HepG2 (cell line): Measurements from ENCODE around the gene TLCD3B. TPM values are rescaled to one million over a fixed set of nuclear protein-coding genes. Genes with fewer than 3 reads are reported as not detected.
A peak's percentile ranks its signal among the peaks of the same experiment; 100 is the strongest.

Source experiments
- CENPT ChIP-seq: sonication (generic); formaldehyde crosslinking; IDR thresholded peaks from 2 replicates; pipeline ENCODE4 v1.8.0; 2022; ENCODE audit warnings: low read depth, mild to moderate bottlenecking, moderate library complexity, missing genetic modification reagents
- KAT8 ChIP-seq: IDR thresholded peaks from 2 replicates; pipeline ENCODE4 v1.6.1; 2016; ENCODE audit warnings: missing genetic modification reagents, missing compliant biosample characterization
- NFATC3 ChIP-seq: sonication (generic); formaldehyde crosslinking; IDR thresholded peaks from 2 replicates; pipeline ENCODE4 v1.5.1; 2020; ENCODE audit warnings: mild to moderate bottlenecking, missing genetic modification reagents
- POGZ ChIP-seq: sonication (generic); formaldehyde crosslinking; IDR thresholded peaks from 2 replicates; pipeline ENCODE4 v1.4.0; 2020; ENCODE audit warnings: mild to moderate bottlenecking, missing genetic modification reagents
- RXRB ChIP-seq: IDR thresholded peaks from 2 replicates; pipeline ENCODE4 v1.6.1; 2016; ENCODE audit warnings: borderline replicate concordance, missing genetic modification reagents, missing compliant biosample characterization
- SMYD3 ChIP-seq: sonication (generic); formaldehyde crosslinking; IDR thresholded peaks from 2 replicates; pipeline ENCODE4 v1.8.1; 2023; ENCODE audit warnings: mild to moderate bottlenecking, missing genetic modification reagents
- SP1 ChIP-seq, 2 experiments: fragments of 450-650 bp in 1 of 2; sonication (generic) in 1 of 2; formaldehyde crosslinking in 1 of 2; IDR thresholded peaks; 2 replicates each; pipeline versions ENCODE4 v1.4.0 to v1.6.1; 2016 to 2020; ENCODE audit warnings: missing genetic modification reagents in 1 of 2
- SPEN ChIP-seq: sonication (generic); formaldehyde crosslinking; IDR thresholded peaks from 2 replicates; pipeline ENCODE4 v1.5.1; 2020; ENCODE audit warnings: low read depth, mild to moderate bottlenecking, missing genetic modification reagents
- TEAD2 ChIP-seq: sonication (generic); formaldehyde crosslinking; IDR thresholded peaks from 2 replicates; pipeline ENCODE4 v1.9.0; 2021; ENCODE audit warnings: missing genetic modification reagents
- YY1 ChIP-seq: IDR thresholded peaks from 2 replicates; pipeline ENCODE4 v1.6.1; 2011; ENCODE audit warnings: low read length, low read depth, moderate library complexity, mild to moderate bottlenecking; ENCODE audit not compliant: insufficient read depth, insufficient replicate concordance
- ZNF335 ChIP-seq: sonication (generic); formaldehyde crosslinking; IDR thresholded peaks from 2 replicates; pipeline ENCODE4 v1.4.0; 2020; ENCODE audit warnings: missing genetic modification reagents
- ZNF563 ChIP-seq: sonication (generic); formaldehyde crosslinking; IDR thresholded peaks from 2 replicates; pipeline ENCODE4 v1.8.0; 2022; ENCODE audit warnings: mild to moderate bottlenecking, moderate library complexity, missing genetic modification reagents
- ZNF749 ChIP-seq: sonication (generic); formaldehyde crosslinking; IDR thresholded peaks from 2 replicates; pipeline ENCODE4 v1.8.0; 2022; ENCODE audit warnings: mild to moderate bottlenecking, missing genetic modification reagents, moderate library complexity, borderline replicate concordance
- ZNF776 ChIP-seq: sonication (generic); formaldehyde crosslinking; IDR thresholded peaks from 2 replicates; pipeline ENCODE4 v1.4.0; 2020; ENCODE audit warnings: mild to moderate bottlenecking, missing genetic modification reagents
- ZSCAN31 ChIP-seq: sonication (generic); formaldehyde crosslinking; IDR thresholded peaks from 2 replicates; pipeline ENCODE4 v1.5.0; 2020; ENCODE audit warnings: low read depth, mild to moderate bottlenecking, missing genetic modification reagents
- polyA plus RNA-seq, 8 experiments: library from polyadenylated mRNA; depleted of rRNA in 3 of 8; stranded (reverse) in 7 of 8; unstranded in 1 of 8; fragments of >200 nt; fragmentation: Illumina TruSeq in 4 of 8; extraction: Trizol in 4 of 8; gene quantifications; 2 replicates each; pipeline versions ENCODE4 v1.2.1 to v1.2.3, GENCODE V29; 2011 to 2016; ENCODE audit warnings: low read depth in 4 of 8, missing spikeins in 1 of 8, mixed read lengths in 1 of 8; ENCODE audit not compliant: insufficient read depth in 1 of 8
- total RNA-seq, 5 experiments: library from RNA; depleted of rRNA; stranded (reverse); fragments of >200 nt; fragmentation: Illumina TruSeq; extraction: Trizol; gene quantifications; 2 replicates each; pipeline ENCODE4 v1.2.3, GENCODE V29; 2016; ENCODE audit warnings: low read depth in 1 of 5
- TF ChIP-seq, protein P1 (sequence below): sonication (generic); formaldehyde crosslinking; IDR thresholded peaks from 2 replicates; pipeline ENCODE4 v1.4.0; 2020; ENCODE audit warnings: missing genetic modification reagents, mild to moderate bottlenecking, borderline replicate concordance
- TF ChIP-seq, protein P2 (sequence below): sonication (generic); formaldehyde crosslinking; IDR thresholded peaks from 2 replicates; pipeline ENCODE4 v1.5.0; 2020; ENCODE audit warnings: missing genetic modification reagents
- TF ChIP-seq, protein P3 (sequence below): conservative IDR thresholded peaks from 2 replicates; pipeline ENCODE4 v1.6.1; 2018; ENCODE audit warnings: missing genetic modification reagents
- TF ChIP-seq, protein P4 (sequence below): sonication (generic); formaldehyde crosslinking; IDR thresholded peaks from 2 replicates; pipeline ENCODE4 v1.4.0; 2020; ENCODE audit warnings: mild to moderate bottlenecking, missing genetic modification reagents
- TF ChIP-seq, protein P5 (sequence below): sonication (generic); formaldehyde crosslinking; IDR thresholded peaks from 2 replicates; pipeline ENCODE4 v1.5.0; 2020; ENCODE audit warnings: mild to moderate bottlenecking, missing genetic modification reagents, moderate library complexity

The TLCD3B gene
- total and polyA plus RNA-seq, 2 of the 13 experiments (the other 11 are each of a cell fraction or from before 2014, with no cell fraction given), result not detected

DNA sequence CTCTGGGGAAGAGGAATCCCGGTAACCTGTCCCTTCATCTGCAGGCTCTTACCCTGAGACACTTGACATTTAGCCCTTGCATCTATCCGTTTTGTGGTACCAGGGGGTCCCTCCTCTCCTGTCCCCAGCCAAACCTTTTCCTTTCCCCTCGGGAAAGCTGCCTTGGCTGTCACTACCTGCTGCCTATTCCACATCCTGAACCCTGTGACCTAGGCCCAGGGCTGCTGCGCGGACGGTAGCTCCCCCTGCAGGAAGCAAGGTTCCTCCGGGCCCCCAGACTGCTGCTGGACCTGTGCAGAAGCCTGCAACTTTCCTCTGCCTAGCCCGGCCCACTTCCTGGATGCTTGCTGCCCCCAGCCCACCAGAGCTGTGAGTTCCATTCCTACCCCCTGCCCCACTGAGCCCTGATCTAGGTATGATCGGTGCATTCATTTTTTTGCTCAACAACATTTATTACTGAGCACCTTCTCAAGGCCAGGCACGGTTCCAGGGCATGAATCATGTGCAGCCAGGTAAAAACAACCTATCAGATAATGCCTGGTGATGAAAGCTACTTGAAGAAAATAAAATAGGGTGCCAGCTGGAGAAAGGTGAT lies 24.0 kb upstream of the TLCD3B start (continued):
- TF ChIP-seq, protein P1, sequence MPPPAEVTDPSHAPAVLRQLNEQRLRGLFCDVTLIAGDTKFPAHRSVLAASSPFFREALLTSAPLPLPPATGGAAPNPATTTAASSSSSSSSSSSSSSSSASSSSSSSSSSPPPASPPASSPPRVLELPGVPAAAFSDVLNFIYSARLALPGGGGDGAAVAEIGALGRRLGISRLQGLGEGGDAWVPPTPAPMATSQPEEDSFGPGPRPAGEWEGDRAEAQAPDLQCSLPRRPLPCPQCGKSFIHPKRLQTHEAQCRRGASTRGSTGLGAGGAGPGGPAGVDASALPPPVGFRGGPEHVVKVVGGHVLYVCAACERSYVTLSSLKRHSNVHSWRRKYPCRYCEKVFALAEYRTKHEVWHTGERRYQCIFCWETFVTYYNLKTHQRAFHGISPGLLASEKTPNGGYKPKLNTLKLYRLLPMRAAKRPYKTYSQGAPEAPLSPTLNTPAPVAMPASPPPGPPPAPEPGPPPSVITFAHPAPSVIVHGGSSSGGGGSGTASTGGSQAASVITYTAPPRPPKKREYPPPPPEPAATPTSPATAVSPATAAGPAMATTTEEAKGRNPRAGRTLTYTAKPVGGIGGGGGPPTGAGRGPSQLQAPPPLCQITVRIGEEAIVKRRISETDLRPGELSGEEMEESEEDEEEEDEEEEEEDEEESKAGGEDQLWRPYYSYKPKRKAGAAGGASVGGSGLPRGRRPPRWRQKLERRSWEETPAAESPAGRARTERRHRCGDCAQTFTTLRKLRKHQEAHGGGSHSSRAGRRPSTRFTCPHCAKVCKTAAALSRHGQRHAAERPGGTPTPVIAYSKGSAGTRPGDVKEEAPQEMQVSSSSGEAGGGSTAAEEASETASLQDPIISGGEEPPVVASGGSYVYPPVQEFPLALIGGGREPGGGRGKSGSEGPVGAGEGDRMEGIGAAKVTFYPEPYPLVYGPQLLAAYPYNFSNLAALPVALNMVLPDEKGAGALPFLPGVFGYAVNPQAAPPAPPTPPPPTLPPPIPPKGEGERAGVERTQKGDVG, result no peak
- TF ChIP-seq ZNF335 (CRISPR knock-in tag) (no peak), KAT8 (peak; percentile 40; the same call in 1 of the 2 replicates), SMYD3 (CRISPR knock-in tag) (no peak), SP1 (IDR thresholded peaks at IDR 0.05) (no peak), SP1 (CRISPR knock-in tag; IDR thresholded peaks at IDR 0.05) (0 out of 2 replicates have a peak, but pooled peaks have one; percentile 23), RXRB (CRISPR knock-in tag) (peak; percentile 57; the same call in 1 of the 2 replicates), CENPT (CRISPR knock-in tag) (no peak), NFATC3 (CRISPR knock-in tag) (0 out of 2 replicates have a peak, but pooled peaks have one; percentile 22), ZNF749 (no peak), YY1 (peak; percentile 50), ZSCAN31 (CRISPR knock-in tag) (no peak), POGZ (CRISPR knock-in tag) (no peak), ZNF776 (CRISPR knock-in tag) (no peak), TEAD2 (CRISPR knock-in tag) (no peak), SPEN (no peak), ZNF563 (CRISPR knock-in tag) (no peak)
- TF ChIP-seq, protein P2, sequence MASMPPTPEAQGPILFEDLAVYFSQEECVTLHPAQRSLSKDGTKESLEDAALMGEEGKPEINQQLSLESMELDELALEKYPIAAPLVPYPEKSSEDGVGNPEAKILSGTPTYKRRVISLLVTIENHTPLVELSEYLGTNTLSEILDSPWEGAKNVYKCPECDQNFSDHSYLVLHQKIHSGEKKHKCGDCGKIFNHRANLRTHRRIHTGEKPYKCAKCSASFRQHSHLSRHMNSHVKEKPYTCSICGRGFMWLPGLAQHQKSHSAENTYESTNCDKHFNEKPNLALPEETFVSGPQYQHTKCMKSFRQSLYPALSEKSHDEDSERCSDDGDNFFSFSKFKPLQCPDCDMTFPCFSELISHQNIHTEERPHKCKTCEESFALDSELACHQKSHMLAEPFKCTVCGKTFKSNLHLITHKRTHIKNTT (CRISPR knock-in tag), result no peak
- TF ChIP-seq, protein P3, sequence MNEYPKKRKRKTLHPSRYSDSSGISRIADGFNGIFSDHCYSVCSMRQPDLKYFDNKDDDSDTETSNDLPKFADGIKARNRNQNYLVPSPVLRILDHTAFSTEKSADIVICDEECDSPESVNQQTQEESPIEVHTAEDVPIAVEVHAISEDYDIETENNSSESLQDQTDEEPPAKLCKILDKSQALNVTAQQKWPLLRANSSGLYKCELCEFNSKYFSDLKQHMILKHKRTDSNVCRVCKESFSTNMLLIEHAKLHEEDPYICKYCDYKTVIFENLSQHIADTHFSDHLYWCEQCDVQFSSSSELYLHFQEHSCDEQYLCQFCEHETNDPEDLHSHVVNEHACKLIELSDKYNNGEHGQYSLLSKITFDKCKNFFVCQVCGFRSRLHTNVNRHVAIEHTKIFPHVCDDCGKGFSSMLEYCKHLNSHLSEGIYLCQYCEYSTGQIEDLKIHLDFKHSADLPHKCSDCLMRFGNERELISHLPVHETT (CRISPR knock-in tag), result no peak
- TF ChIP-seq, protein P4, sequence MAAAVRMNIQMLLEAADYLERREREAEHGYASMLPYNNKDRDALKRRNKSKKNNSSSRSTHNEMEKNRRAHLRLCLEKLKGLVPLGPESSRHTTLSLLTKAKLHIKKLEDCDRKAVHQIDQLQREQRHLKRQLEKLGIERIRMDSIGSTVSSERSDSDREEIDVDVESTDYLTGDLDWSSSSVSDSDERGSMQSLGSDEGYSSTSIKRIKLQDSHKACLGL, result no peak
- TF ChIP-seq, protein P5, sequence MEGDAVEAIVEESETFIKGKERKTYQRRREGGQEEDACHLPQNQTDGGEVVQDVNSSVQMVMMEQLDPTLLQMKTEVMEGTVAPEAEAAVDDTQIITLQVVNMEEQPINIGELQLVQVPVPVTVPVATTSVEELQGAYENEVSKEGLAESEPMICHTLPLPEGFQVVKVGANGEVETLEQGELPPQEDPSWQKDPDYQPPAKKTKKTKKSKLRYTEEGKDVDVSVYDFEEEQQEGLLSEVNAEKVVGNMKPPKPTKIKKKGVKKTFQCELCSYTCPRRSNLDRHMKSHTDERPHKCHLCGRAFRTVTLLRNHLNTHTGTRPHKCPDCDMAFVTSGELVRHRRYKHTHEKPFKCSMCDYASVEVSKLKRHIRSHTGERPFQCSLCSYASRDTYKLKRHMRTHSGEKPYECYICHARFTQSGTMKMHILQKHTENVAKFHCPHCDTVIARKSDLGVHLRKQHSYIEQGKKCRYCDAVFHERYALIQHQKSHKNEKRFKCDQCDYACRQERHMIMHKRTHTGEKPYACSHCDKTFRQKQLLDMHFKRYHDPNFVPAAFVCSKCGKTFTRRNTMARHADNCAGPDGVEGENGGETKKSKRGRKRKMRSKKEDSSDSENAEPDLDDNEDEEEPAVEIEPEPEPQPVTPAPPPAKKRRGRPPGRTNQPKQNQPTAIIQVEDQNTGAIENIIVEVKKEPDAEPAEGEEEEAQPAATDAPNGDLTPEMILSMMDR (CRISPR knock-in tag), result peak; percentile 95
